ENCODE results near the gene P2RY11.
A peak's percentile ranks its signal among the peaks of the same experiment; 100 is the strongest.

Gene P2RY11

GRCh38 chr19:10113964-10114650 lies 2.6 kb downstream of the P2RY11 start:
- DNase-seq = no peak

- no peak for DNase-seq
Measured at GRCh38 chr19:10114651-10115391, 3.3 kb downstream of the P2RY11 start.

- DNase-seq = no peak
Measured at GRCh38 chr19:10115392-10116084, 4.0 kb downstream of the P2RY11 start.

- no peak for DNase-seq
Measured at GRCh38 chr19:10116085-10116865, 4.8 kb downstream of the P2RY11 start.

- DNase-seq = no peak
Measured at GRCh38 chr19:10116866-10117616, 5.5 kb downstream of the P2RY11 start.

GRCh38 chr19:10118960-10119359 lies 7.5 kb downstream of the P2RY11 start:
- no peak for DNase-seq

GRCh38 chr19:10120538-10121189 lies 9.2 kb downstream of the P2RY11 start:
- no peak for DNase-seq

GRCh38 chr19:10122045-10122444 lies 10.6 kb downstream of the P2RY11 start:
- DNase-seq = no peak

GRCh38 chr19:10124429-10124828 lies 12.9 kb downstream of the P2RY11 start:
- no peak for DNase-seq

- DNase-seq = no peak
Measured at GRCh38 chr19:10126213-10126639, 14.7 kb downstream of the P2RY11 start.

GRCh38 chr19:10132905-10133304 lies 21.4 kb downstream of the P2RY11 start:
- DNase-seq = no peak

GRCh38 chr19:10133596-10133995 lies 22.1 kb downstream of the P2RY11 start:
- DNase-seq = peak; percentile 41

- no peak for DNase-seq
Measured at GRCh38 chr19:10134040-10134439, 22.5 kb downstream of the P2RY11 start.

GRCh38 chr19:10135551-10136334 lies 24.2 kb downstream of the P2RY11 start:
- no peak for DNase-seq

- no peak for DNase-seq
Measured at GRCh38 chr19:10136936-10137335, 25.4 kb downstream of the P2RY11 start.

- no peak for DNase-seq
Measured at GRCh38 chr19:10137751-10138682, 26.5 kb downstream of the P2RY11 start.

- no peak for DNase-seq
Measured at GRCh38 chr19:10138879-10139795, 27.6 kb downstream of the P2RY11 start.

GRCh38 chr19:10139952-10140351 lies 28.5 kb downstream of the P2RY11 start:
- DNase-seq = no peak

GRCh38 chr19:10141479-10141878 lies 30.0 kb downstream of the P2RY11 start:
- no peak for DNase-seq

Measured in retina (tissue), 1 donor.